SK-N-SH (cell line): ENCODE results near the gene PPP4R3A. TPM values are rescaled to one million over a fixed set of nuclear protein-coding genes. Genes with fewer than 3 reads are reported as not detected.

Experiments
- CTCF ChIA-PET: fragments of 300-600, 350-600 bp; formaldehyde crosslinking; extraction: SDS; loops from one replicate; lab custom pipeline; 2021; lab: Yijun Ruan, JAX
- POLR2A ChIA-PET: fragments of 350-600 bp; sonication (Branson Sonifier 250); formaldehyde crosslinking; extraction: SDS; loops from one replicate; lab custom pipeline; 2020; ENCODE audit warnings: antibody characterized with exemption, inconsistent platforms; lab: Yijun Ruan, JAX
- DNase-seq: peaks from one replicate; pipeline ENCODE4 v3.0.0; 2012
- H2AFZ ChIP-seq: fragments of 200-600 bp; sonication (generic); 2 replicates; pipeline ENCODE4 v1.8.1; 2016; ENCODE audit warnings: antibody characterized with exemption, mild to moderate bottlenecking, low read depth
- H3F3A ChIP-seq: fragments of 200-600 bp; sonication (generic); replicated peaks from 2 replicates; pipeline ENCODE3; 2016; ENCODE audit warnings: antibody characterized with exemption, mild to moderate bottlenecking; ENCODE audit not compliant: insufficient read depth
- H3K27ac ChIP-seq, 2 experiments: fragments of 200-500 bp in 1 of 2; fragments of 200-600 bp in 1 of 2; sonication (Bioruptor generic) in 1 of 2; sonication (generic), shearing (Covaris generic) in 1 of 2; 2 replicates each; pipeline versions ENCODE4 v1.5.1 to v1.6.1; 2014 to 2016; ENCODE audit warnings: low read depth in 2 of 2, inconsistent platforms in 1 of 2, low read length in 1 of 2, mild to moderate bottlenecking in 1 of 2, mixed read lengths in 1 of 2
- H3K27me3 ChIP-seq: fragments of 200-600 bp; sonication (generic), shearing (Covaris generic); 2 replicates; pipeline ENCODE4 v1.6.1; 2016; ENCODE audit warnings: mixed run types; ENCODE audit not compliant: insufficient read depth
- H3K36me3 ChIP-seq, 2 experiments: fragments of 200-500 bp in 1 of 2; fragments of 200-600 bp in 1 of 2; sonication (Bioruptor generic) in 1 of 2; sonication (generic) in 1 of 2; replicated peaks in 1 of 2; 2 replicates each; pipeline versions ENCODE3 to v1.5.1; 2014 to 2016; ENCODE audit warnings: low read length in 1 of 2, mild to moderate bottlenecking in 1 of 2; ENCODE audit not compliant: insufficient read depth in 2 of 2, control insufficient read depth in 1 of 2
- H3K4me1 ChIP-seq, 2 experiments: fragments of 200-500 bp in 1 of 2; fragments of 200-600 bp in 1 of 2; sonication (Bioruptor generic) in 1 of 2; sonication (generic), shearing (Covaris generic) in 1 of 2; 2 replicates each; pipeline versions ENCODE4 v1.5.1 to v1.6.1; 2014 to 2016; ENCODE audit warnings: low read depth in 1 of 2, low read length in 1 of 2, mixed run types in 1 of 2; ENCODE audit not compliant: insufficient read depth in 2 of 2, control insufficient read depth in 1 of 2
- H3K4me2 ChIP-seq: fragments of 200-600 bp; sonication (generic), shearing (Covaris generic); 2 replicates; pipeline ENCODE4 v1.6.1; 2017; ENCODE audit warnings: mixed run types
- H3K4me3 ChIP-seq, 2 experiments: fragments of 200-500 bp in 1 of 2; fragments of 200-600 bp in 1 of 2; sonication (Bioruptor generic) in 1 of 2; sonication (generic), shearing (Covaris generic) in 1 of 2; 2 replicates each; pipeline versions ENCODE4 v1.5.1 to v1.8.1; 2014 to 2016; ENCODE audit warnings: low read depth in 2 of 2, inconsistent platforms in 1 of 2, low read length in 1 of 2, mild to moderate bottlenecking in 1 of 2, mixed read lengths in 1 of 2, moderate library complexity in 1 of 2
- H3K79me2 ChIP-seq: fragments of 200-600 bp; sonication (generic); 2 replicates; pipeline ENCODE4 v1.8.1; 2017; ENCODE audit warnings: mild to moderate bottlenecking; ENCODE audit not compliant: insufficient read depth
- H3K9ac ChIP-seq: fragments of 200-600 bp; sonication (generic); 2 replicates; pipeline ENCODE4 v1.6.1; 2017; ENCODE audit warnings: mixed run types
- H3K9me2 ChIP-seq: fragments of 200-600 bp; sonication (generic); 2 replicates; pipeline ENCODE4 v1.6.1; 2017; ENCODE audit warnings: mixed run types
- H3K9me3 ChIP-seq: fragments of 200-600 bp; sonication (generic); 2 replicates; pipeline ENCODE4 v1.6.1; 2017; ENCODE audit warnings: mixed run types, mild to moderate bottlenecking, moderate library complexity
- H4K20me1 ChIP-seq: fragments of 200-600 bp; sonication (generic); 2 replicates; pipeline ENCODE4 v1.6.1; 2017; ENCODE audit warnings: mild to moderate bottlenecking, mixed run types; ENCODE audit not compliant: insufficient read depth
- CHD2 ChIP-seq: fragments of 150-350 bp; IDR thresholded peaks from 2 replicates; pipeline ENCODE4 v1.6.1; 2018; ENCODE audit warnings: low read length; ENCODE audit not compliant: partially characterized antibody
- EP300 ChIP-seq, 2 experiments: IDR thresholded peaks; 2 replicates each; pipeline versions ENCODE4 v1.4.0 to v1.6.1; 2012; ENCODE audit warnings: borderline replicate concordance in 1 of 2, low read depth in 1 of 2, low read length in 1 of 2
- EZH2phosphoT487 ChIP-seq: fragments of 200-600 bp; sonication (generic); IDR thresholded peaks from 2 replicates; pipeline ENCODE4 v1.6.1; 2017; ENCODE audit warnings: low read depth, mixed run types, mild to moderate bottlenecking, antibody characterized with exemption, moderate library complexity, borderline replicate concordance
- GABPA ChIP-seq: IDR thresholded peaks from 2 replicates; pipeline ENCODE4 v1.4.0; 2012; ENCODE audit warnings: low read depth, mild to moderate bottlenecking
- NRF1 ChIP-seq: IDR thresholded peaks from 2 replicates; pipeline ENCODE4 v1.6.1; 2012; ENCODE audit warnings: low read depth, mild to moderate bottlenecking, low read length
- TAF1 ChIP-seq: IDR thresholded peaks from 2 replicates; pipeline ENCODE4 v1.6.1; 2012; ENCODE audit warnings: low read depth, mild to moderate bottlenecking, low read length, moderate library complexity, borderline replicate concordance
- WGBS: methylation state at CpG from one replicate; pipeline ENCODE4 v1.1.6; 2017; ENCODE audit warnings: low lambda C conversion rate; 5-methylcytosine and 5-hydroxymethylcytosine counted together
- polyA plus RNA-seq, 3 experiments: library from polyadenylated mRNA; depleted of rRNA; stranded (reverse); fragments of >200 nt; gene quantifications; 2 replicates each; pipeline ENCODE4 v1.2.3, GENCODE V29; 2012
- TF ChIP-seq, protein P1 (sequence below): IDR thresholded peaks from 2 replicates; pipeline ENCODE4 v1.6.1; 2012; ENCODE audit warnings: mild to moderate bottlenecking, low read depth, low read length, moderate library complexity
- TF ChIP-seq, protein P2 (sequence below): fragments of 200-600 bp; sonication (generic); IDR thresholded peaks from 2 replicates; pipeline ENCODE4 v1.6.1; 2017; ENCODE audit warnings: antibody characterized with exemption, mild to moderate bottlenecking, moderate library complexity

PPP4R3A gene
- polyA plus RNA-seq, 1 of the 3 experiments (the other 2 are of a cell fraction), result 34.9 TPM

DNA sequence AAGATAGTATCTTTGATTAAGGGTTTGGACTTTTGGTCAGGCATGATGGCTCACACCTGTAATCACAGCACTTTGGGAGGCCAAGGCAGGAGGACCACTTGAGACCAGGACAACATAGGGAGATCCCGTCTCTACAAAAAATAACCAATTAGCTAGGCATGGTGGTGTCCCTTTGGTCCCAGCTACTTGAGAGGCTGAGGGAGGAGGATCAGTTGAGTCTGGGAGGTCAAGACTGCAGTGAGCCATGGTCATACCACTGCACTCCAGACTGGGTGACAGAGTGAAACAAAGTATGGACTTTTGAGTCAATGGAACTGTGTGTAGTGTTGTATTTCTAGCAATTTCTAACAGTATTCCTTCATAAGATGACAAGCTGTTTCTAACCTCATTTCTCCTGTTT, 53.8 kb downstream of the PPP4R3A start:
- Histone ChIP-seq H3K9ac (no peak overlapping the region), H3K9me2 (no peaks in the 10 kb centered on the region), H3K27me3 (no peaks in the 10 kb centered on the region), H3K4me3 (no peak overlapping the region), H3K27ac (no peak overlapping the region), H3K36me3 (peaks cover 43 to 66% of the 10 kb centered on the region in 2 experiments), H2AFZ (no peak overlapping the region), H3K79me2 (no peaks in the 10 kb centered on the region), H3K4me1 (no peaks in the 10 kb centered on the region), H3K4me2 (no peak overlapping the region), H3K9me3 (no peaks in the 10 kb centered on the region), H3F3A (peaks cover 23% of the 10 kb centered on the region), H4K20me1 (no peaks in the 10 kb centered on the region; the same call in 1 of the 2 replicates)
- no peak for DNase-seq
- POLR2A ChIA-PET, result no interaction called here
- 94% methylated on average over 1 of the region's 1 CpG for WGBS
- TF ChIP-seq EZH2phosphoT487 (no peak), GABPA (no peak), NRF1 (no peak), CHD2 (no peak)
- CTCF ChIA-PET, result no interaction called here

DNA sequence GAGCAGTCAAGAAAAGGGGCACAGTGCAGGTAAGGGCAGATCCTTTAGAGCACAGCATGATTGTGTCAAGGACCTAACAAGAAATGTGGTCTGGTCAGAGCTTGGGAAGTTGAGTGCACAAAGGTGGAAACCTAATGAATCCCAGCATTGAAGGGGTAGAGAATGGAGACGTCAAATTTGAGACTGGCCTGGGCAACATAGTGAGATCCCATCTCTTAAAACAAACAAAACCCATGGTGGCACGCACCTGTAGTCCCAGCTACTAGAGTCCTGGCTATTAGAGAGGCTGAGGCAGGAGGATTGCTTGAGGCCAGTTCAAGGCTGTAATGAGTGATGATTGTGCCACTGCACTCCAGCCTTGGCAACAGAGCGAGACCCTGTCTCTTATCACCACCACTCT, 55.5 kb downstream of the PPP4R3A start:
- H3K4me3 ChIP-seq, result no peak overlapping the region
- no peak for DNase-seq
- H3K4me2 ChIP-seq, result no peak overlapping the region
- no peak overlapping the region for H2AFZ ChIP-seq
- peaks cover 23% of the 10 kb centered on the region for H3F3A ChIP-seq
- no peaks in the 10 kb centered on the region for H3K4me1 ChIP-seq
- TF ChIP-seq EP300 (IDR thresholded peaks at IDR 0.05; ENCODE audit: borderline replicate concordance in 1 of 2, low read depth in 1 of 2, low read length in 1 of 2) (no peak), NRF1 (no peak), GABPA (no peak), TAF1 (no peak)
- TF ChIP-seq, protein P1, sequence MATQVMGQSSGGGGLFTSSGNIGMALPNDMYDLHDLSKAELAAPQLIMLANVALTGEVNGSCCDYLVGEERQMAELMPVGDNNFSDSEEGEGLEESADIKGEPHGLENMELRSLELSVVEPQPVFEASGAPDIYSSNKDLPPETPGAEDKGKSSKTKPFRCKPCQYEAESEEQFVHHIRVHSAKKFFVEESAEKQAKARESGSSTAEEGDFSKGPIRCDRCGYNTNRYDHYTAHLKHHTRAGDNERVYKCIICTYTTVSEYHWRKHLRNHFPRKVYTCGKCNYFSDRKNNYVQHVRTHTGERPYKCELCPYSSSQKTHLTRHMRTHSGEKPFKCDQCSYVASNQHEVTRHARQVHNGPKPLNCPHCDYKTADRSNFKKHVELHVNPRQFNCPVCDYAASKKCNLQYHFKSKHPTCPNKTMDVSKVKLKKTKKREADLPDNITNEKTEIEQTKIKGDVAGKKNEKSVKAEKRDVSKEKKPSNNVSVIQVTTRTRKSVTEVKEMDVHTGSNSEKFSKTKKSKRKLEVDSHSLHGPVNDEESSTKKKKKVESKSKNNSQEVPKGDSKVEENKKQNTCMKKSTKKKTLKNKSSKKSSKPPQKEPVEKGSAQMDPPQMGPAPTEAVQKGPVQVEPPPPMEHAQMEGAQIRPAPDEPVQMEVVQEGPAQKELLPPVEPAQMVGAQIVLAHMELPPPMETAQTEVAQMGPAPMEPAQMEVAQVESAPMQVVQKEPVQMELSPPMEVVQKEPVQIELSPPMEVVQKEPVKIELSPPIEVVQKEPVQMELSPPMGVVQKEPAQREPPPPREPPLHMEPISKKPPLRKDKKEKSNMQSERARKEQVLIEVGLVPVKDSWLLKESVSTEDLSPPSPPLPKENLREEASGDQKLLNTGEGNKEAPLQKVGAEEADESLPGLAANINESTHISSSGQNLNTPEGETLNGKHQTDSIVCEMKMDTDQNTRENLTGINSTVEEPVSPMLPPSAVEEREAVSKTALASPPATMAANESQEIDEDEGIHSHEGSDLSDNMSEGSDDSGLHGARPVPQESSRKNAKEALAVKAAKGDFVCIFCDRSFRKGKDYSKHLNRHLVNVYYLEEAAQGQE, result no peak
- TF ChIP-seq, protein P2, sequence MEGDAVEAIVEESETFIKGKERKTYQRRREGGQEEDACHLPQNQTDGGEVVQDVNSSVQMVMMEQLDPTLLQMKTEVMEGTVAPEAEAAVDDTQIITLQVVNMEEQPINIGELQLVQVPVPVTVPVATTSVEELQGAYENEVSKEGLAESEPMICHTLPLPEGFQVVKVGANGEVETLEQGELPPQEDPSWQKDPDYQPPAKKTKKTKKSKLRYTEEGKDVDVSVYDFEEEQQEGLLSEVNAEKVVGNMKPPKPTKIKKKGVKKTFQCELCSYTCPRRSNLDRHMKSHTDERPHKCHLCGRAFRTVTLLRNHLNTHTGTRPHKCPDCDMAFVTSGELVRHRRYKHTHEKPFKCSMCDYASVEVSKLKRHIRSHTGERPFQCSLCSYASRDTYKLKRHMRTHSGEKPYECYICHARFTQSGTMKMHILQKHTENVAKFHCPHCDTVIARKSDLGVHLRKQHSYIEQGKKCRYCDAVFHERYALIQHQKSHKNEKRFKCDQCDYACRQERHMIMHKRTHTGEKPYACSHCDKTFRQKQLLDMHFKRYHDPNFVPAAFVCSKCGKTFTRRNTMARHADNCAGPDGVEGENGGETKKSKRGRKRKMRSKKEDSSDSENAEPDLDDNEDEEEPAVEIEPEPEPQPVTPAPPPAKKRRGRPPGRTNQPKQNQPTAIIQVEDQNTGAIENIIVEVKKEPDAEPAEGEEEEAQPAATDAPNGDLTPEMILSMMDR, result no peak
- POLR2A ChIA-PET, result no interaction called here
- H3K27ac ChIP-seq, result no peak overlapping the region
- CTCF ChIA-PET, result interaction anchor here (1.2 to 1.5 kb wide), 3 partner anchors 9 to 36 kb away, joined by 3 to 5 read pairs (median 3); no protein-coding TSS in a partner anchor
- no peak overlapping the region for H3K9ac ChIP-seq
- H3K9me2 ChIP-seq, result no peaks in the 10 kb centered on the region
- H4K20me1 ChIP-seq, result no peaks in the 10 kb centered on the region; the same call in 1 of the 2 replicates
- H3K36me3 ChIP-seq, result peaks cover 34 to 50% of the 10 kb centered on the region in 2 experiments
- H3K9me3 ChIP-seq, result no peaks in the 10 kb centered on the region
- WGBS, result 97% methylated on average over 3 of the region's 3 CpGs
- no peaks in the 10 kb centered on the region for H3K79me2 ChIP-seq
- H3K27me3 ChIP-seq, result no peaks in the 10 kb centered on the region
